GM21360 (cell line): ENCODE measurements around the gene FAIM.
"Not testable (repeated sequence)": the region's sequence is repeated elsewhere in the genome, so short reads cannot be mapped to it uniquely, and the experiment has no call there.

Experiments
- ATAC-seq: cut with Tn5 transposase; IDR thresholded peaks from one replicate; pipeline ENCODE4 v1.9.1; 2021; ENCODE audit warnings: mild to moderate bottlenecking, moderate library complexity; ENCODE audit not compliant: unreplicated experiment

The FAIM gene

GRCh38 chr3:138600100-138600745 is 8.3 kb upstream of the FAIM start:
- ATAC-seq = no peak

- not testable (repeated sequence) for ATAC-seq
Observed at GRCh38 chr3:138601661-138602060, 6.9 kb upstream of the FAIM start.

- ATAC-seq = not testable (repeated sequence)
Observed at GRCh38 chr3:138604106-138604595, 4.4 kb upstream of the FAIM start.

GRCh38 chr3:138609898-138610266 is 1.3 kb downstream of the FAIM start:
- ATAC-seq = no peak

- no peak for ATAC-seq
Observed at GRCh38 chr3:138615462-138615861, 6.9 kb downstream of the FAIM start.

- no peak for ATAC-seq
Observed at GRCh38 chr3:138620431-138620830, 11.9 kb downstream of the FAIM start.

GRCh38 chr3:138624518-138624917 is 15.9 kb downstream of the FAIM start:
- ATAC-seq = no peak

- no peak for ATAC-seq
Observed at GRCh38 chr3:138625707-138626365, 17.3 kb downstream of the FAIM start.

- no peak for ATAC-seq
Observed at GRCh38 chr3:138629526-138629925, 21.0 kb downstream of the FAIM start.

GRCh38 chr3:138638641-138639040 is 30.1 kb downstream of the FAIM start:
- no peak for ATAC-seq

- no peak for ATAC-seq
Observed at GRCh38 chr3:138640537-138640936, 32.0 kb downstream of the FAIM start.

- no peak for ATAC-seq
Observed at GRCh38 chr3:138642226-138642926, 33.8 kb downstream of the FAIM start.

GRCh38 chr3:138642927-138643253 is 34.3 kb downstream of the FAIM start:
- no peak for ATAC-seq

GRCh38 chr3:138646008-138646407 is 37.4 kb downstream of the FAIM start:
- no peak for ATAC-seq

- ATAC-seq = no peak
Observed at GRCh38 chr3:138646513-138646912, 37.9 kb downstream of the FAIM start.

GRCh38 chr3:138649134-138649533 is 40.6 kb downstream of the FAIM start:
- no peak for ATAC-seq

- no peak for ATAC-seq
Observed at GRCh38 chr3:138653567-138653966, 45.0 kb downstream of the FAIM start.

GRCh38 chr3:138657508-138657907 is 48.9 kb downstream of the FAIM start:
- ATAC-seq = no peak

GRCh38 chr3:138668107-138668506 is 59.5 kb downstream of the FAIM start:
- no peak for ATAC-seq

- ATAC-seq = no peak
Observed at GRCh38 chr3:138670407-138670806, 61.8 kb downstream of the FAIM start.

- ATAC-seq = no peak
Observed at GRCh38 chr3:138673641-138674530, 65.3 kb downstream of the FAIM start.
